A673 (cell line): ENCODE data around the gene PTPRR.

Experiments
- EZH2 ChIP-seq: fragments of 200-600 bp; sonication (generic); IDR thresholded peaks from 2 replicates; pipeline ENCODE4 v1.6.1; 2017; ENCODE audit warnings: borderline replicate concordance, low read depth, mild to moderate bottlenecking, mixed read lengths, antibody characterized with exemption, low read length; ENCODE audit not compliant: poor library complexity, severe bottlenecking
- TF ChIP-seq, protein P1 (sequence below): fragments of 300-800, 200-600 bp; sonication (generic); conservative IDR thresholded peaks from 2 replicates; pipeline ENCODE4 v1.5.1; 2017; ENCODE audit warnings: low read depth, mild to moderate bottlenecking, antibody characterized with exemption, low read length, moderate library complexity, mixed read lengths

DNA sequence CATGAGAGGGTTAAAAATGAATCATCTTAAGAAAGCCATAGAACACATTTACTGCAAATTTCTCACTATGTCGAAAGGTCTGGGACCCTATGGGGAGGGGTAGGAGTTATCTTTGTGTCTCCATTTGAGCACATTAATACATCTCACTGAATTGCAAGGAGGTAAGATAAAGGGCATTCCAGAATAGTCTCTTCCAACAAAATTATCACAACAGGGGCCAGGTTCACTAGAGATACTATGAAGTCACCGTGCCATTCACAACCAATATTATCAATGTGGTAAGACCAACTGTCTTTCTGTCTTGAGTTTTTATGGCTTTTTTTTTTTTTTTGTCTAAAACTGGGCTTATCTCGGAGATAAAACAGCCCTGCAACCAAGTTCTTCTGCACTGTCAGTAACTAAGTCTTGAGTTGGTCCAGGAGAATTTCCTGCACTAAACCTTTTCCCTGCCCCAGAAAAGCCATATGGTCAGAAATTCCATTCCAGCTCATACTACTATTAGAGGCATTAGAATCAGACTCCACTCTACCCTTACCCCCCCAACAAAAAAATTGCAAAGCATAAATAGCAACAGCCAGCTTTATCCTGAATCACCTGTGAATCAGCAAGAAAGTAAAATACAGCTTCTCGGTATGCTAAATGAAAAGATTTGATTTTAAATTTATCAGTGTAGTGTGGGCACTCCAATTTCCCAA is 79.7 kb downstream of the PTPRR start:
- TF ChIP-seq, protein P1, sequence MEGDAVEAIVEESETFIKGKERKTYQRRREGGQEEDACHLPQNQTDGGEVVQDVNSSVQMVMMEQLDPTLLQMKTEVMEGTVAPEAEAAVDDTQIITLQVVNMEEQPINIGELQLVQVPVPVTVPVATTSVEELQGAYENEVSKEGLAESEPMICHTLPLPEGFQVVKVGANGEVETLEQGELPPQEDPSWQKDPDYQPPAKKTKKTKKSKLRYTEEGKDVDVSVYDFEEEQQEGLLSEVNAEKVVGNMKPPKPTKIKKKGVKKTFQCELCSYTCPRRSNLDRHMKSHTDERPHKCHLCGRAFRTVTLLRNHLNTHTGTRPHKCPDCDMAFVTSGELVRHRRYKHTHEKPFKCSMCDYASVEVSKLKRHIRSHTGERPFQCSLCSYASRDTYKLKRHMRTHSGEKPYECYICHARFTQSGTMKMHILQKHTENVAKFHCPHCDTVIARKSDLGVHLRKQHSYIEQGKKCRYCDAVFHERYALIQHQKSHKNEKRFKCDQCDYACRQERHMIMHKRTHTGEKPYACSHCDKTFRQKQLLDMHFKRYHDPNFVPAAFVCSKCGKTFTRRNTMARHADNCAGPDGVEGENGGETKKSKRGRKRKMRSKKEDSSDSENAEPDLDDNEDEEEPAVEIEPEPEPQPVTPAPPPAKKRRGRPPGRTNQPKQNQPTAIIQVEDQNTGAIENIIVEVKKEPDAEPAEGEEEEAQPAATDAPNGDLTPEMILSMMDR, result no peak
- no peak for TF ChIP-seq EZH2
